Measurements from ENCODE around the gene CCDC187.

DNA sequence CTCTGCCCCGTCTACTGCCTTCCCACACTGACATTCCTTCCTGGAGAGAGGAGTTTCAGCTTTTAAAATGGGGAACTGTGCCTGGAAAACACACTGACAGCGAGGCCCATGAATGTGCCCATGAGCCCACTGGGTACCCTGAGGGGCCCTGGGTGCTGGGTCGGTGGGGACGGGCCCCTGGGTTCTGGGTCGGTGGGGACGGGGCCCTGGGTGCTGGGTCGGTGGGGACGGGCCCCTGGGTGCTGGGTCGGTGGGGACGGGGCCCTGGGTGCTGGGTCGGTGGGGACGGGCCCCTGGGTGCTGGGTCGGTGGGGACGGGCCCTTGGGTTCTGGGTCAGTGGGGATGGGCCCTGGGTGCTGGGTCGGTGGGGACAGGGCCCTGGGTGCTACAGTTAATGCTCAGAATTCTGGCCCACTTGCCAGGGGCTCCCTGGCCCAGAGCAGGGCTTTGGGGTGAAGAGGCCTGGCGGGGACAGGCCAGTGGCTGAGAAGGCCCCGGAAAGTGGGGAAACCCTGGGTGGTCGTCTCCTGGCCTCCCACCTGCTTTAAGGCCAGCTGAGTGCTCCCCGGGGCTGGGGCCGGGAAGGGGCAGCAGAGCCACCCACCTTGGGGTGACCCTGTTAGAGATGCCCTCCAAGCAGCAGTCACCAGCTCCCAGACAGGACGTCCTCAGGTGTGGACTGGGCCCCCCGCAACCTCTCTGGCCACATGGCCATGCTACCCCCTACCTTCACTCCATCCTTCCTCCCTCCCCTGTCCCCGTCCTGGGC, 25.9 kb upstream of the CCDC187 start:
- no peak for TF ChIP-seq POLR2A (IDR thresholded peaks at IDR 0.05)
- TF ChIP-seq, protein P1, sequence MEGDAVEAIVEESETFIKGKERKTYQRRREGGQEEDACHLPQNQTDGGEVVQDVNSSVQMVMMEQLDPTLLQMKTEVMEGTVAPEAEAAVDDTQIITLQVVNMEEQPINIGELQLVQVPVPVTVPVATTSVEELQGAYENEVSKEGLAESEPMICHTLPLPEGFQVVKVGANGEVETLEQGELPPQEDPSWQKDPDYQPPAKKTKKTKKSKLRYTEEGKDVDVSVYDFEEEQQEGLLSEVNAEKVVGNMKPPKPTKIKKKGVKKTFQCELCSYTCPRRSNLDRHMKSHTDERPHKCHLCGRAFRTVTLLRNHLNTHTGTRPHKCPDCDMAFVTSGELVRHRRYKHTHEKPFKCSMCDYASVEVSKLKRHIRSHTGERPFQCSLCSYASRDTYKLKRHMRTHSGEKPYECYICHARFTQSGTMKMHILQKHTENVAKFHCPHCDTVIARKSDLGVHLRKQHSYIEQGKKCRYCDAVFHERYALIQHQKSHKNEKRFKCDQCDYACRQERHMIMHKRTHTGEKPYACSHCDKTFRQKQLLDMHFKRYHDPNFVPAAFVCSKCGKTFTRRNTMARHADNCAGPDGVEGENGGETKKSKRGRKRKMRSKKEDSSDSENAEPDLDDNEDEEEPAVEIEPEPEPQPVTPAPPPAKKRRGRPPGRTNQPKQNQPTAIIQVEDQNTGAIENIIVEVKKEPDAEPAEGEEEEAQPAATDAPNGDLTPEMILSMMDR (IDR thresholded peaks at IDR 0.05) = no peak

All from body of pancreas (tissue), 4 donors.